Measurements from ENCODE around the gene TRAPPC2. TPM values are rescaled to one million over a fixed set of nuclear protein-coding genes. Genes with fewer than 3 reads are reported as not detected.

TRAPPC2 gene
- total RNA-seq, 4 donors from 2014 or later = 9.7 to 16.9 (median 12.0) TPM

- no peak for TF ChIP-seq EP300 (IDR thresholded peaks at IDR 0.05)
- no peak for TF ChIP-seq POLR2AphosphoS5 (IDR thresholded peaks at IDR 0.05)
- no peak for TF ChIP-seq POLR2A (IDR thresholded peaks at IDR 0.05)
- no peak for TF ChIP-seq CTCF (IDR thresholded peaks at IDR 0.05)
- DNase-seq (ENCODE audit: low spot score in 2 of 2) = no peak
- Histone ChIP-seq H3K9me3 (no peaks in the 10 kb centered on the region), H3K4me1 (peaks cover 34% of the 10 kb centered on the region), H3K27me3 (no peaks in the 10 kb centered on the region), H3K36me3 (no peaks in the 10 kb centered on the region), H3K27ac (peak overlapping the region; percentile 69), H3K4me3 (no peak overlapping the region)
- 37% methylated on average over 7 of the region's 7 CpGs for WGBS
Measured at GRCh38 chrX:13693341-13693961, 41.0 kb downstream of the TRAPPC2 start.

- H3K4me3 ChIP-seq = no peak overlapping the region
- H3K27ac ChIP-seq = peak overlapping the region; percentile 69
- DNase-seq (ENCODE audit: low spot score in 2 of 2) = no peak
- TF ChIP-seq EP300 (IDR thresholded peaks at IDR 0.05) = no peak
- no peak for TF ChIP-seq POLR2AphosphoS5 (IDR thresholded peaks at IDR 0.05)
- no peak for TF ChIP-seq CTCF (IDR thresholded peaks at IDR 0.05)
- TF ChIP-seq POLR2A (IDR thresholded peaks at IDR 0.05) = no peak
- H3K27me3 ChIP-seq = no peaks in the 10 kb centered on the region
- H3K36me3 ChIP-seq = no peaks in the 10 kb centered on the region
- H3K9me3 ChIP-seq = no peaks in the 10 kb centered on the region
- 66% methylated on average over 5 of the region's 5 CpGs for WGBS
- H3K4me1 ChIP-seq = peaks cover 36% of the 10 kb centered on the region
Measured at GRCh38 chrX:13692771-13693231, 41.6 kb downstream of the TRAPPC2 start.

GRCh38 chrX:13691841-13692371 is 42.5 kb downstream of the TRAPPC2 start:
- Histone ChIP-seq H3K27ac (peak overlapping the region; percentile 69), H3K4me3 (no peak overlapping the region)
- WGBS = 73% methylated on average over 7 of the region's 7 CpGs

GRCh38 chrX:13690836-13691235 is 43.6 kb downstream of the TRAPPC2 start:
- 69% methylated on average over 3 of the region's 3 CpGs for WGBS
- no peaks in the 10 kb centered on the region for H3K9me3 ChIP-seq
- no peaks in the 10 kb centered on the region for H3K36me3 ChIP-seq
- DNase-seq (ENCODE audit: low spot score in 2 of 2) = no peak
- TF ChIP-seq CTCF (IDR thresholded peaks at IDR 0.05) (no peak), EP300 (IDR thresholded peaks at IDR 0.05) (no peak), POLR2AphosphoS5 (IDR thresholded peaks at IDR 0.05) (no peak), POLR2A (IDR thresholded peaks at IDR 0.05) (no peak)
- peak overlapping the region; percentile 97 for H3K27ac ChIP-seq
- H3K4me3 ChIP-seq = peak overlapping the region; percentile 68
- no peaks in the 10 kb centered on the region for H3K27me3 ChIP-seq
- peaks cover 36% of the 10 kb centered on the region for H3K4me1 ChIP-seq

More at GRCh38 chrX:13691841-13692371, 42.5 kb downstream of the TRAPPC2 start:
- TF ChIP-seq CTCF (IDR thresholded peaks at IDR 0.05) (no peak), POLR2A (IDR thresholded peaks at IDR 0.05) (no peak), POLR2AphosphoS5 (IDR thresholded peaks at IDR 0.05) (no peak), EP300 (IDR thresholded peaks at IDR 0.05) (no peak)
- Histone ChIP-seq H3K4me1 (peaks cover 36% of the 10 kb centered on the region), H3K27me3 (no peaks in the 10 kb centered on the region), H3K9me3 (no peaks in the 10 kb centered on the region), H3K36me3 (no peaks in the 10 kb centered on the region)
- no peak for DNase-seq (ENCODE audit: low spot score in 2 of 2)

- no peaks in the 10 kb centered on the region for H3K27me3 ChIP-seq
- H3K4me3 ChIP-seq = peak overlapping the region; percentile 68
- DNase-seq (ENCODE audit: low spot score in 2 of 2) = no peak
- TF ChIP-seq EP300 (IDR thresholded peaks at IDR 0.05) (no peak), CTCF (IDR thresholded peaks at IDR 0.05) (no peak), POLR2A (IDR thresholded peaks at IDR 0.05) (no peak), POLR2AphosphoS5 (IDR thresholded peaks at IDR 0.05) (no peak)
- 6% methylated on average over 16 of the region's 16 CpGs for WGBS
- H3K36me3 ChIP-seq = no peaks in the 10 kb centered on the region
- H3K4me1 ChIP-seq = peaks cover 33% of the 10 kb centered on the region
- no peaks in the 10 kb centered on the region for H3K9me3 ChIP-seq
- peak overlapping the region; percentile 97 for H3K27ac ChIP-seq
Measured at GRCh38 chrX:13689741-13690211, 44.6 kb downstream of the TRAPPC2 start.
